ENCODE measurements around the gene KLF14. TPM values are rescaled to one million over a fixed set of nuclear protein-coding genes. Genes with fewer than 3 reads are reported as not detected.

KLF14 gene
- total RNA-seq, 2 experiments from 2014 or later: not detected

- Histone ChIP-seq H3K79me2 (ENCODE audit: insufficient read depth, low read depth, low read length) (no peaks in the 10 kb centered on the region), H3K36me3 (ENCODE audit: insufficient read depth, low read length) (no peaks in the 10 kb centered on the region), H2AFZ (ENCODE audit: low read length) (no peak overlapping the region), H4K20me1 (ENCODE audit: insufficient read depth, low read length) (no peaks in the 10 kb centered on the region; the same call in 1 of the 2 replicates), H3K9me3 (ENCODE audit: low read length) (no peaks in the 10 kb centered on the region), H3K9me2 (ENCODE audit: insufficient read depth, low read length) (no peaks in the 10 kb centered on the region), H3K4me3 (ENCODE audit: low read depth, low read length, poor library complexity, severe bottlenecking) (no peak overlapping the region), H3K4me1 (ENCODE audit: insufficient read depth, low read length, poor library complexity, severe bottlenecking) (no peaks in the 10 kb centered on the region), H3K27ac (ENCODE audit: low read depth, low read length, poor library complexity, severe bottlenecking) (no peak overlapping the region), H3K4me2 (ENCODE audit: low read length) (no peak overlapping the region)
- no peak for TF ChIP-seq EZH2phosphoT487 (IDR thresholded peaks at IDR 0.05; ENCODE audit: borderline replicate concordance, low read depth, low read length)
- TF ChIP-seq, protein P1, sequence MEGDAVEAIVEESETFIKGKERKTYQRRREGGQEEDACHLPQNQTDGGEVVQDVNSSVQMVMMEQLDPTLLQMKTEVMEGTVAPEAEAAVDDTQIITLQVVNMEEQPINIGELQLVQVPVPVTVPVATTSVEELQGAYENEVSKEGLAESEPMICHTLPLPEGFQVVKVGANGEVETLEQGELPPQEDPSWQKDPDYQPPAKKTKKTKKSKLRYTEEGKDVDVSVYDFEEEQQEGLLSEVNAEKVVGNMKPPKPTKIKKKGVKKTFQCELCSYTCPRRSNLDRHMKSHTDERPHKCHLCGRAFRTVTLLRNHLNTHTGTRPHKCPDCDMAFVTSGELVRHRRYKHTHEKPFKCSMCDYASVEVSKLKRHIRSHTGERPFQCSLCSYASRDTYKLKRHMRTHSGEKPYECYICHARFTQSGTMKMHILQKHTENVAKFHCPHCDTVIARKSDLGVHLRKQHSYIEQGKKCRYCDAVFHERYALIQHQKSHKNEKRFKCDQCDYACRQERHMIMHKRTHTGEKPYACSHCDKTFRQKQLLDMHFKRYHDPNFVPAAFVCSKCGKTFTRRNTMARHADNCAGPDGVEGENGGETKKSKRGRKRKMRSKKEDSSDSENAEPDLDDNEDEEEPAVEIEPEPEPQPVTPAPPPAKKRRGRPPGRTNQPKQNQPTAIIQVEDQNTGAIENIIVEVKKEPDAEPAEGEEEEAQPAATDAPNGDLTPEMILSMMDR (conservative IDR thresholded peaks at IDR 0.05; ENCODE audit: low read length): no peak
- POLR2A ChIA-PET: no interaction called here
- CTCF ChIA-PET (ENCODE audit: unreplicated experiment): no interaction called here
- DNase-seq (ENCODE audit: low spot score): no peak
- no TSS peak for BruUV-seq (replicated peaks)
- intact Hi-C loops (cut with micrococcal nuclease; ENCODE audit: unreplicated experiment): no loop called here
These were observed 6.6 kb upstream of the KLF14 start for GRCh38 chr7:130740606-130741005.

DNA sequence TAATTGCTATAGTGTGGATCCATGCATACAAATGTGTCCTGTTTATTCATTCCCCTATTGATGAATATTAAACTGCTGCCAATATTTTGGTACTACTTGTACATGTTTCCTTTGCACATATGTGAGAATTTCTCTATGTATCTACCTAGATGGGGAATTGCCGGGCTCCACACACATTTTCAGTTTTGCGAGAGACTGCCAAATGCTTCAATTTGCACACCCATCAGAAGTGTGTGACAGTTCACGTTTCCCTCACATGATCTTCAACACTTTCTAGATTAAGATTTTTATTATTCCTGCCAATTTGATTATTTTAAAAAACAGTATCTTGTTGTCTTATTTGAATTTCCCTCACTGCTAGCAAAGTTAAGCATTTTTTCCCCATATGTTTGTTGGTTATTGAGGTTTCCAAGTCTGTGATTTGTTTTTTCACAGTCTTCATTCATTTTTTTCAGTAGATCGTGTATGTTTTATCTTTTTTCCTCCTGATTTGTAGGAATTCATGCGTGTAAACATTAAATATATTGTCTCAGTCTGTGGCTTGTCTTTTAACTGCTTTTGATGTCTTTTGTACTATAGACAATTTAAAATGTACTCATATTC is 2.4 kb upstream of the KLF14 start:
- TF ChIP-seq, protein P1 (conservative IDR thresholded peaks at IDR 0.05; ENCODE audit: low read length): no peak
- TF ChIP-seq EZH2phosphoT487 (IDR thresholded peaks at IDR 0.05; ENCODE audit: borderline replicate concordance, low read depth, low read length): no peak
- no peaks in the 10 kb centered on the region for H3K9me2 ChIP-seq (ENCODE audit: insufficient read depth, low read length)
- CTCF ChIA-PET (ENCODE audit: unreplicated experiment): no interaction called here
- no peak overlapping the region for H3K4me2 ChIP-seq (ENCODE audit: low read length)
- no TSS peak for BruUV-seq (replicated peaks)
- no peaks in the 10 kb centered on the region for H3K79me2 ChIP-seq (ENCODE audit: insufficient read depth, low read depth, low read length)
- no peaks in the 10 kb centered on the region for H3K36me3 ChIP-seq (ENCODE audit: insufficient read depth, low read length)
- no peaks in the 10 kb centered on the region for H3K9me3 ChIP-seq (ENCODE audit: low read length)
- H3K4me1 ChIP-seq (ENCODE audit: insufficient read depth, low read length, poor library complexity, severe bottlenecking): no peaks in the 10 kb centered on the region
- H3K27ac ChIP-seq (ENCODE audit: low read depth, low read length, poor library complexity, severe bottlenecking): no peak overlapping the region
- H2AFZ ChIP-seq (ENCODE audit: low read length): no peak overlapping the region
- DNase-seq (ENCODE audit: low spot score): no peak
- H3K4me3 ChIP-seq (ENCODE audit: low read depth, low read length, poor library complexity, severe bottlenecking): no peak overlapping the region
- no peaks in the 10 kb centered on the region; the same call in 1 of the 2 replicates for H4K20me1 ChIP-seq (ENCODE audit: insufficient read depth, low read length)
- intact Hi-C loops (cut with micrococcal nuclease; ENCODE audit: unreplicated experiment): no loop called here
- POLR2A ChIA-PET: no interaction called here

GRCh38 chr7:130734815-130735716 is 1.1 kb upstream of the KLF14 start:
- ChIA-PET CTCF (ENCODE audit: unreplicated experiment) (no interaction called here), POLR2A (no interaction called here)
- Histone ChIP-seq H3K9me3 (ENCODE audit: low read length) (no peaks in the 10 kb centered on the region), H3K27ac (ENCODE audit: low read depth, low read length, poor library complexity, severe bottlenecking) (no peak overlapping the region), H3K9me2 (ENCODE audit: insufficient read depth, low read length) (no peaks in the 10 kb centered on the region), H3K4me3 (ENCODE audit: low read depth, low read length, poor library complexity, severe bottlenecking) (peak overlapping the region; percentile 62), H3K4me2 (ENCODE audit: low read length) (peak overlapping the region; percentile 86), H3K79me2 (ENCODE audit: insufficient read depth, low read depth, low read length) (no peaks in the 10 kb centered on the region), H3K36me3 (ENCODE audit: insufficient read depth, low read length) (no peaks in the 10 kb centered on the region), H4K20me1 (ENCODE audit: insufficient read depth, low read length) (no peaks in the 10 kb centered on the region; the same call in 1 of the 2 replicates), H3K4me1 (ENCODE audit: insufficient read depth, low read length, poor library complexity, severe bottlenecking) (no peaks in the 10 kb centered on the region), H2AFZ (ENCODE audit: low read length) (peak overlapping the region; percentile 42; the same call in 1 of the 2 replicates)
- DNase-seq (ENCODE audit: low spot score): no peak
- TF ChIP-seq EZH2phosphoT487 (IDR thresholded peaks at IDR 0.05; ENCODE audit: borderline replicate concordance, low read depth, low read length): peak; percentile 9; the same call in 1 of the 2 replicates
- TF ChIP-seq, protein P1 (conservative IDR thresholded peaks at IDR 0.05; ENCODE audit: low read length): no peak
- intact Hi-C loops (cut with micrococcal nuclease; ENCODE audit: unreplicated experiment): no loop called here
- no TSS peak for BruUV-seq (replicated peaks)
